GM18520 (cell line): ENCODE measurements around the gene BCL6B.

Experiments
- ATAC-seq: cut with Tn5 transposase; IDR thresholded peaks from one replicate; pipeline ENCODE4 v1.9.1; 2021; ENCODE audit not compliant: unreplicated experiment

Gene BCL6B

DNA sequence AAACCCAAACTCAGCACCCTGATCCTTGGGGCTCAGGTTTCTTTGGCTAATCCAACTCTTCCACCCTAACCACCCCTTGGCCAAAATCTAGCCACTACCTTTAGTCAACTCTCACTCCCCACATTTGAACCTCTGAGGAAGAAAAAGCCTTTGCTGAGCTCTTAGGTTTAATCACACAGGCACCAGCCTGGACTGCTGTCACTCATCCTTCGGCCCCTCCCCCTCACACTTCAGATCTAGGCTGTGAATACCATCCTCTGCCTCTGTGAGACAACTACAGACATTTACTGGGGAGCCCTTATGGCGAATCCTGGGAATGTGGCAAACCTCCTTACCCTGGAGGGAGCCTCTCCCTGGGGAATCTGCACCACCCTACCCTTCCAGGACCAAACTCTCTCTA is 15.7 kb upstream of the BCL6B start:
- no peak for ATAC-seq

DNA sequence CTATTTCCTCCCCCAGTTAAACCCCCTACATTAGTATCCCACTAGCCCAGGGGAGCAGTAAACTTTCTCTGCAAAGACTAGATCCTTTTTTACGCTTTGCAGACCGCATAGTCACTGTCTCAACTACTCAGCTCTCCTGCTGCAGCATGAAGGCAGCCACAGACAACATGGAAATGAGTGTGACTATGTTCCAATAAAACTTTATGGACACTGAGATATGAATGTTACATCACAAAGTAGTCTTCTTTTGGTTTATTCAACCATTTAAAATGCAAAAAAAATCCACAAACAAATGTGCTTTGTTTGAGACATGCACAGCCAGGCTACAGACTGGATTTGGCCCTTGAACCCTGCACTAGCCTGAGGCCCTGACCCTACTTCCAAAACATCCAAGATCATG is 12.3 kb upstream of the BCL6B start:
- ATAC-seq = no peak

- ATAC-seq = no peak
Observed at GRCh38 chr17:7011415-7011814, 11.4 kb upstream of the BCL6B start.

- ATAC-seq = no peak
Observed at GRCh38 chr17:7011942-7012254, 11.0 kb upstream of the BCL6B start.

- peak; percentile 88 for ATAC-seq
Observed at GRCh38 chr17:7014261-7014994, 8.4 kb upstream of the BCL6B start.

GRCh38 chr17:7014995-7015958 is 7.6 kb upstream of the BCL6B start:
- no peak for ATAC-seq

- ATAC-seq = no peak
Observed at GRCh38 chr17:7016418-7016817, 6.4 kb upstream of the BCL6B start.

GRCh38 chr17:7016886-7017826 is 5.7 kb upstream of the BCL6B start:
- ATAC-seq = no peak

GRCh38 chr17:7017827-7018200 is 5.0 kb upstream of the BCL6B start:
- no peak for ATAC-seq

GRCh38 chr17:7018331-7018964 is 4.4 kb upstream of the BCL6B start:
- ATAC-seq = no peak

DNA sequence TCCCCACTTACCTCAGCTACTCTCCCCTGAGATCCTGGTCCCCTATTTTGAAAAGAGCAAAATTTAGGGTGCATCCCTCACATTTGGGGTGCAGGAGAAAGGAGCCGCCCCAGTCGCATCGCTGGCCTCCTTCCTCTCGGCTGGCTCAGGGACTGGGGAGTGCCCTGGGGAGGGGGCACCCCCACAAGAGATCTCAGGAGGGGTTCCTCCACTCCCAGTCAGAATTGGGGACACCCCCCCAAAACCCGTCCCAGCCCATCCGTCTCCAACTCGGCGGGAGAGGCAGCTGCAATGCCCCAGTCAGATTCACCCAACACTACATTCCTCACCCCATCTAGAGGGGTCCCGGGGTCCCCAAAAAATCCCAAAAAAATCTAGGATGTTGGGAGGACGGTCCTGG is 3.5 kb upstream of the BCL6B start:
- ATAC-seq = no peak

- ATAC-seq = no peak
Observed at GRCh38 chr17:7019839-7020519, 2.9 kb upstream of the BCL6B start.

GRCh38 chr17:7020894-7021664 is 1.8 kb upstream of the BCL6B start:
- ATAC-seq = no peak

DNA sequence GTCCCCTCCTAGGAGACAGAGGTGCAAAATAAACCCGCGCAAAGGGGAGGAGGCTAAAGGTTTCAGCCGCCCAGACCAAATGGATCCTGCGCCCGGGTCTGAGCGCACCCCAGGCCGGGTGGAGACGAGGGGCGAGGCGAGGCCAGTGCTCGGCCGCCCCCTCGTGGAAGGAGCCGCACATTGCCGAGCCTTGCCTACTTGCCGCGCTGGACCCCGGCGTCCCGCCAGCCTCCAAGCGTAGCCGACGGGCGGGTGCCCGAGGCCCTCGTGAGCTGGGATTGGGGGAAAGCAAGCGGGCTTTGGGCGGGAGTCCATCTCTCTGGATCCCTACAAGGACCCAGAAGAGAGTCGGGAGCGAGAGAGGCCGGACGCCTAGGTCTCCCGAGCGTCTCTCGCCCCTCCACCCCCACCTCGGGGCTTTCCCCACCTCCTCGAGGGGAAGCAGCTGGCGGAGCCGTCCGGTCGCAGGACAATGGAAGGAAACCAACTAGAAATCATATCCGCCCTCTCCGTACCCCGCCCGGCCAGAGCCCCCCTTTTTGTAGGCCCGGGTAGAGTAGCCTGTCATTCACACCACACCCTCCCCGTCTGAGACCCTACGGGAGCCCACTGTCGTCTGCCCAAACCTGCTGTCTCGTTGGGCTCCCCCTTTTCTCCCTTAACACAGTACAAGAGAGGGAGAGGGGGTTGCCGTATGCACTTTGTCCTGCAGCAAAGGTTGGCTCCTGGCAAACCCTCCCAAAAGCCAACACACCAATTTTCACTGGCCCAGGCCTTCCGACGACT is 664 bp upstream of the BCL6B start:
- ATAC-seq = peak; percentile 48

- no peak for ATAC-seq
Observed at GRCh38 chr17:7023576-7024401, 939 bp downstream of the BCL6B start.

GRCh38 chr17:7024402-7024785 is 1.5 kb downstream of the BCL6B start:
- no peak for ATAC-seq

DNA sequence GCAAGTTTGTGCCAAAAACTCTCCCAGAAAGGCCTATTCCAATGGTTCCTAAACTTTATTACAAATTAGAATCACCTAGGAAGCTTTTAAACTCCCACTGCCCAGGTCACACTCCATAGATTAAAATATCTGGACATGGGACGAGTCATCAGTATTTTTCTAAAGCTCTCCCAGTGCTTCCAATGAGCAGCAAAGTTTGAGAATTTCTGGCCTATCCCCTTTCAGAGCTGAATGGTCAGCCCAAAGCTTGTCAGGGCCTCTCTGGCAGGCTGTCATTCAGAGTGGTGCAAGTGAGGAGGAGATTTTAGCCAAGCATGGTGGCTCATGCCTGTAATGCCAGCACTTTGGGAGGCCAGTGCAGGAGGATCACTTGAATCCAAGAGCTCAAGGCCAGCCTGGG is 2.4 kb downstream of the BCL6B start:
- no peak for ATAC-seq
